HG03378 (cell line): ENCODE results near the gene CHCHD4.

Experiments used
- ATAC-seq: cut with Tn5 transposase; IDR thresholded peaks from one replicate; pipeline ENCODE4 v1.9.1; 2021; ENCODE audit warnings: mild to moderate bottlenecking, moderate library complexity; ENCODE audit not compliant: unreplicated experiment

CHCHD4 gene

GRCh38 chr3:14063152-14063551 is 61.5 kb downstream of the CHCHD4 start:
- ATAC-seq, result no peak
